HG03565 (cell line): ENCODE data around the gene INPP4B.

Experiments
- ATAC-seq: cut with Tn5 transposase; IDR thresholded peaks from one replicate; pipeline ENCODE4 v1.9.1; 2021; ENCODE audit warnings: mild to moderate bottlenecking, moderate library complexity; ENCODE audit not compliant: unreplicated experiment

The INPP4B gene

GRCh38 chr4:142595222-142595871 is 250.8 kb downstream of the INPP4B start:
- ATAC-seq, result no peak

DNA sequence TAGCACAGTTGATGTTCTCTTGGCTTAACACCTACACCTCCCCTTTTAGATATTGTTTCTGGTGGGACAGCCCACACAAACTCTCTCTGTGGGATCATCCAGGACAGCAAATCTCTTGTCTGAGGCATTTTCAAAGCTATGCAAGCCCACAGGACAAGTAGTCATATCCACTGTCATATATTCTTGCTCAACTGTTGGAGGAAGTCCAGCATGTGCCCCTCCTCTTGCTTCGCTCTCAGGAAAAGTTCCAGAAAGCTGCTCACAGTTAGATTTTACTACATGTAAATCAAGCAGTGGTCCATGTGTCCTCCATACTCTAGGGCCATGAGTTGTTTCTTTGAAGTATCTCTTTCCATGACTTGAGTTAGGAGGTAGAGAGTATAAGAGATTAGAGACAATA is 260.7 kb downstream of the INPP4B start:
- ATAC-seq, result no peak

DNA sequence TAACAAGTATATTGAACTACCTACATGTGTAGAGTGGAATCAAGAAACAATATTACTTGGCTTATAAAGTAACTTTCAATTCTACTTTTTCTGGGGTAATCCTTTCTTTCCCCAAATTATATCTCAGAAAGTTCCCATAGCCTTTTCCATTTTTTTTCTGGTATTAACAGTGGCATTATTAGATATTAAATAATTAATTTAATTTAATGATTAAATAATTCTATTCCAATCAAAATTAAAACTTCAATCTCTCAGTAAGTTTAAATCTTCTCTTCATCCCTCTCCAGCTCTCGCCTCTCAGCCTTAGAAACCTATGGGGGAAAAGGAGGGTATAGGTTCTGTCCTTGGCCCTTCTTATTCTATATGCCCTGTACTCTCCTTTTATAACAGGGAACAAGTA is 262.4 kb downstream of the INPP4B start:
- no peak for ATAC-seq

DNA sequence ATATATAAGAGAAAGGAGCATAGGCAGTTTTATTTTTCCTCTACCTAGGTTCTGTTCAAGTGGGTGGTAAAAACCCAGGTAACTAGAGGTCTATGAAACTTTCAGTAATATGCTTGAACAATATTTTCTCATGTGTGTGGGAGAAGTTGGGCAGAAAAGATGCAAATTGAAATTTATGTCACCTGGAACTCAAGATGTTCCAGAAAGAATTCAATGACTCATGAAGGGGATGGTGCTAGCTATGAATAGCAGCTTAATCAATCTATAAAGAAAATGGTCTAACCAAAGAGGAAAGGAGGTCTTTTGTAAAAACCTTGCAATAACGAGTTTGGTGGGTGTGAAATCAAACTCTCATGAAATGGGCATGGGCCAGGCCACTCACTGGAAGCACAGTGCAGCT is 263.8 kb downstream of the INPP4B start:
- no peak for ATAC-seq

GRCh38 chr4:142581881-142582280 is 264.2 kb downstream of the INPP4B start:
- no peak for ATAC-seq

GRCh38 chr4:142579443-142579842 is 266.7 kb downstream of the INPP4B start:
- no peak for ATAC-seq

DNA sequence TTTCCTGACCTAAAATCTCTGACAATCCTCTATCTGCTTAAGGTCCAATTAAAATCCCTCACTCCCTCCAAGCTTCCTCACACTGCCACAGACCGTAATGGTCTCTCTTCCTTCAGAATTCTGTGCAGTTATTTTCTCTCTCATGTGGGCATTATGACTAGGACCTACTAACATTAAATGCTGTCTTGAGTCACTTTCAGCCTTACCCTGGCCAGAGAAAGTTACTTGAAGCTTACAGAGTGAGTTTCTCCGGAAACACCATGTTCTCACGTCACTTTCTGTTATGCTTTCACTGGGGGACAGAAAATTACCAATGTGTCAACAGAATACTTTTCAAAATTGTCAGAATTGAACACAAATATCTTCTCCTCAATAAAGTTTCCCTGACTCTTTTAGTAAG is 271.8 kb downstream of the INPP4B start:
- no peak for ATAC-seq

GRCh38 chr4:142572071-142572470 is 274.0 kb downstream of the INPP4B start:
- no peak for ATAC-seq

- no peak for ATAC-seq
Observed at GRCh38 chr4:142567620-142568451, 278.3 kb downstream of the INPP4B start.

DNA sequence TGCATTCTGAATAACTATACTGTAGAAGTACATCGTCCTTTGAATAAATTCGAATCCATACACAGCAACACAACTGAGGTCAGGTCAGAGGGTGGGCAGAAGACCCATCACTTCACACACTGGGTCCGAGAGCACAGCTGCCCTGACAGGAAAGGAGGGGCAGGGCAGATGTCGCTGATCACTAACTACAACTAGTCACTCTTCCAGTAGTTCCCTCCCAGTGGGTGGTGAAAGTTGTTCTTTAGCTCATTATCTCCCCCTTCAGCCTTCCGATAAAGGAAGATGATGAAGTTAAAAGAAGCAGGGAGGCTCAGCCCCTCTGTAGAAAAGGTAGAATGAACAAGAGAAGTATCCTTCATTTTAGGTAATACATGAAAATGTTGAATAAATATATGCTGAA is 278.9 kb downstream of the INPP4B start:
- ATAC-seq, result no peak

GRCh38 chr4:142566777-142567176 is 279.3 kb downstream of the INPP4B start:
- ATAC-seq, result no peak

DNA sequence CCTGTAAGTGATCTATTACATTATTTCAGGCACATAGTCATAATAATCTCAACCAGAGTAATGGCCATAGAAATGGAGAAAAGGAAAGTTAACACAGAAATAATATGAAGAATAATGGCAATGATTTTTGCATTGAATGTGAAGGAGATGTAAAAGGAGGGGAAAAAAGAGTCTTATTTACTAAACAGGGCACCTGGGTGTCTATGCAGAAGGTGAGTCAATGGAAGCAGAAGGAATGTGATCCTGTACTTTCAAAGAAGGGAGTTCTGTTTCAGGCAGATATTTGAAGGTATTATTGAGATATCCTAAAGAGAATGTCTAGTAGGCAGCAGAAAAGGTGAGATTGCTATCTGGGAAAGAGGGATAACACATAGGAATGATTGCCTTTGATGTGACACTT is 279.9 kb downstream of the INPP4B start:
- no peak for ATAC-seq

DNA sequence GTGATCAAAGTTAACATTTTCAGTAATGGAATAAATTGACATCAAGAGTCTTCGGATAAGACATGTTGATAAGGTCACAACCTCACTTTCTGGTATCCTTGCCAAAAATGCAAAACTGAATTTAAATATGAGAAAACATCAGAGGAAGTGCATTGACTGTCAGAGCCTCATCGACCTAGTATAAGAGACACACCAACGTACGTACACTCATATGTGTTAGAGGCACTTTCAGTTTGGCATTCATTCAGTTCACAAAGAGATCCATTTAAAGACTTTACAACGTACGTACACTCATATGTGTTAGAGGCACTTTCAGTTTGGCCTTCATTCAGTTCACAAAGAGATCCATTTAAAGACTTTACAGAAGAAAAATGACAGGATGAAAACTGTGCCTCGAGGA is 280.3 kb downstream of the INPP4B start:
- ATAC-seq, result no peak

GRCh38 chr4:142563682-142564291 is 282.3 kb downstream of the INPP4B start:
- no peak for ATAC-seq

GRCh38 chr4:142559986-142560385 is 286.1 kb downstream of the INPP4B start:
- no peak for ATAC-seq

- ATAC-seq, result no peak
Observed at GRCh38 chr4:142558851-142559250, 287.2 kb downstream of the INPP4B start.

DNA sequence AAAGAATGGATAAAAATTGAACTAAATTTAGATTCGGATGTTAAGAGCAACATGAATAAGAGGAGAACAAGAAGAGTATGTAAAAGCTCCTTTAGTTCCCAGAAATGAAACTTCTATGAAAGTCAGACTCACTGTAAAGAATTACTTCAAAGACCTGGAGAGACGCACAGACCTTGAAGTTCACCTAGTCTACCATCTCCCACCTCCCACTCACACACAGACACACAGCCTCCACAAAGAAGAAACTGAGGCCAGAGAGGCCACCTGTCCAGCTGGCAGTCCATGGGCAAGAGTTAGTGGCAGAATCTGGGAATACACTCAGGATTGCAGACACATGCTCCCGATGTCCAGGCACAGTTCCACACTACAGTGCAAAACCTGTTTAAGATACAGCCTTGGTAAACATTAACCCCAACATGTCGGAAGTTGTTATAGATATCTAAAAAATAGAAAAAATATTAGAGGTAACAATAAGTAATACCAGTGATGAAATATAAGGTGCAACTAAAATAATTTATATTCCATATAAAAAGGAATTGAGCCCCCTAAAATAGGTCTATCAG is 288.8 kb downstream of the INPP4B start:
- ATAC-seq, result no peak

GRCh38 chr4:142556570-142557238 is 289.4 kb downstream of the INPP4B start:
- ATAC-seq, result no peak

DNA sequence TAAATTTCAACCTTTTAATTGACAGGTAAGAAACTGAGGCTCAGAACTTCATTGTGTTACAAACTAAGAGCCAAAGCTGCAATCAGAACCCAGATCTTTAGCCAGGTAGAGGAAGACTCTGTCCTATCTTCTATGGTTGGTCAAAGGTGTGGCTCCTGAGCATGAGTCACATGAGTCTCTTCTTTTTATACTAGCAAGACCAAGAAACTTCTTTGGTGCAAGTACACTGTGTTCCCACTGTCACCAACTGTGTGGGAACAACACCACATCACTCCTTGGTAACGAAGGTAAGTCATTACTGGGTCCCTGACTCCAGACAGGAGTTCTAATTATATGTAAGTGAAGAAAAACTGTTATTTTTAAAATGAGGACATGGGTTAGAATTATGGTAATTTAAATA is 290.1 kb downstream of the INPP4B start:
- ATAC-seq, result no peak

DNA sequence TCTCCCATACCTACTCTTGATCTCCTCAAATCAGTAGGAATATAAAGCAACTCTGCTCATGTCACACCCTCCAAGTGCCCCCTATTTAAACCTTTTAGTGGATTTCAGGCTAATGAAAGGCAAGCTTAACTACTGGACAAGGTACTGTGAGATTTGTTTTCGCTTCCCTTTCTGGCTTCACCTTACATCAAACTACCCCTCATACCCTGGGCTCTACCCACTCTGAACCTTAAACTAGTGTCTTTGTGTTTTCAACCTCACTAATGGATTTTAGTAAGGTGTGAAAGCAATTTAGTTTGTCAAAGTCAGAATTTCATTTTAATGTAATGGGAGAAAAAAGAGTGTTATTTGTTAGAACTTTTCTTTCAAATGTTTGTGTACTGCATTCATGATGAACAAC is 291.7 kb downstream of the INPP4B start:
- no peak for ATAC-seq
